Measurements from ENCODE around the gene FAM181A. TPM values are rescaled to one million over a fixed set of nuclear protein-coding genes. Genes with fewer than 3 reads are reported as not detected.

The FAM181A gene
- total and polyA plus RNA-seq, 2 of the 4 experiments (the other 2 are of a cell fraction): not detected

- TF ChIP-seq RFX5 (IDR thresholded peaks at IDR 0.05; ENCODE audit: low read depth, low read length): no peak
- TF ChIP-seq FOS (IDR thresholded peaks at IDR 0.05; ENCODE audit: low read depth, low read length): peak; percentile 87
- TF ChIP-seq CHD1 (IDR thresholded peaks at IDR 0.05; ENCODE audit: low read depth, low read length): no peak
These were observed 32.3 kb downstream of the FAM181A start (continued) for GRCh38 chr14:93959239-93960107.

- Histone ChIP-seq H4K91ac (ENCODE audit: insufficient read depth, low read depth, low read length) (peak overlapping the region; percentile 55; the same call in 1 of the 2 replicates), H3K79me1 (ENCODE audit: low read depth in 1 of 2, low read length in 2 of 2) (no peaks in the 10 kb centered on the region)
- peak; percentile 4 for DNase-seq
- TF ChIP-seq RFX5 (IDR thresholded peaks at IDR 0.05; ENCODE audit: low read depth, low read length) (no peak), FOS (IDR thresholded peaks at IDR 0.05; ENCODE audit: low read depth, low read length) (no peak), CTCF (conservative IDR thresholded peaks at IDR 0.05; ENCODE audit: low read depth, low read length) (no peak), MXI1 (IDR thresholded peaks at IDR 0.05; ENCODE audit: borderline replicate concordance, low read depth, low read length) (no peak), BHLHE40 (IDR thresholded peaks at IDR 0.05; ENCODE audit: low read depth, low read length) (no peak), RAD21 (IDR thresholded peaks at IDR 0.05; ENCODE audit: low read length) (no peak), CEBPB (IDR thresholded peaks at IDR 0.05; ENCODE audit: low read depth, low read length) (no peak), NFE2L2 (IDR thresholded peaks at IDR 0.05; ENCODE audit: low read depth, low read length) (no peak), MAZ (IDR thresholded peaks at IDR 0.05; ENCODE audit: borderline replicate concordance, low read depth, low read length) (no peak), SMC3 (IDR thresholded peaks at IDR 0.05; ENCODE audit: low read depth, low read length) (no peak), MAFK (IDR thresholded peaks at IDR 0.05; ENCODE audit: low read depth, low read length) (no peak), CHD1 (IDR thresholded peaks at IDR 0.05; ENCODE audit: low read depth, low read length) (no peak)
- TF ChIP-seq, protein P1, sequence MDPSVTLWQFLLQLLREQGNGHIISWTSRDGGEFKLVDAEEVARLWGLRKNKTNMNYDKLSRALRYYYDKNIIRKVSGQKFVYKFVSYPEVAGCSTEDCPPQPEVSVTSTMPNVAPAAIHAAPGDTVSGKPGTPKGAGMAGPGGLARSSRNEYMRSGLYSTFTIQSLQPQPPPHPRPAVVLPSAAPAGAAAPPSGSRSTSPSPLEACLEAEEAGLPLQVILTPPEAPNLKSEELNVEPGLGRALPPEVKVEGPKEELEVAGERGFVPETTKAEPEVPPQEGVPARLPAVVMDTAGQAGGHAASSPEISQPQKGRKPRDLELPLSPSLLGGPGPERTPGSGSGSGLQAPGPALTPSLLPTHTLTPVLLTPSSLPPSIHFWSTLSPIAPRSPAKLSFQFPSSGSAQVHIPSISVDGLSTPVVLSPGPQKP (IDR thresholded peaks at IDR 0.05; ENCODE audit: borderline replicate concordance, low read depth, low read length): no peak
These were observed 32.9 kb downstream of the FAM181A start for GRCh38 chr14:93960108-93960475.

More at GRCh38 chr14:93960108-93960475, 32.9 kb downstream of the FAM181A start:
- no peak overlapping the region; the same call in 1 of the 2 replicates for H3K27ac ChIP-seq (ENCODE audit: insufficient read depth, low read length)
- no TSS peak for BruUV-seq (replicated peaks)
- peak overlapping the region; percentile 69 for H2AK5ac ChIP-seq (ENCODE audit: low read depth, low read length)
- peak overlapping the region; percentile 91 for H3K18ac ChIP-seq (ENCODE audit: low read depth, low read length)
- H2BK120ac ChIP-seq (ENCODE audit: low read depth, low read length): peak overlapping the region; percentile 46; the same call in 1 of the 2 replicates
- peaks cover 25% of the 10 kb centered on the region for H3K4me1 ChIP-seq (ENCODE audit: control insufficient read depth, insufficient read depth, low read length)
- peak overlapping the region in 1 of 2 experiments; percentile 12; a peak in 2 of 4 replicates for H4K8ac ChIP-seq (ENCODE audit: low read depth in 2 of 2, low read length in 2 of 2)
- peak overlapping the region; percentile 67 for H2AFZ ChIP-seq (replicated peaks; ENCODE audit: low read length, poor library complexity)
- dilution Hi-C loops (cut with HindIII; ENCODE audit: low sequenced_read_pairs, unreplicated experiment): no loop called here
- intact Hi-C loops (cut with micrococcal nuclease): no loop called here
- H4K20me1 ChIP-seq (ENCODE audit: insufficient read depth, low read length): peaks cover 3% of the 10 kb centered on the region; the same call in 1 of the 2 replicates
- H3K56ac ChIP-seq (ENCODE audit: extremely low read depth, insufficient read depth, low read length): no peak overlapping the region
- ChIA-PET CTCF (no interaction called here), POLR2A (ENCODE audit: unreplicated experiment) (no interaction called here)
- no peak overlapping the region for H3K9ac ChIP-seq (ENCODE audit: low read depth, low read length)
- no peak for ATAC-seq (ENCODE audit: low read depth)
- H3K4me2 ChIP-seq (ENCODE audit: low read depth, low read length): no peak overlapping the region
- H3K36me3 ChIP-seq (ENCODE audit: control insufficient read depth, insufficient read depth, low read length): no peaks in the 10 kb centered on the region
- H3K4ac ChIP-seq (ENCODE audit: low read depth, low read length): peak overlapping the region; percentile 75
- H3K23ac ChIP-seq (ENCODE audit: low read depth, low read length): no peak overlapping the region
- peak overlapping the region; percentile 64; the same call in 1 of the 2 replicates for H2BK20ac ChIP-seq (ENCODE audit: low read depth, low read length)
- no peaks in the 10 kb centered on the region for H3K9me3 ChIP-seq (ENCODE audit: control insufficient read depth, insufficient read depth, low read length)
- in situ Hi-C loops (cut with MboI; ENCODE audit: low sequenced_read_pairs): no loop called here
- H2AK9ac ChIP-seq (replicated peaks; ENCODE audit: low read depth, low read length, poor library complexity): no peak overlapping the region
- H4K5ac ChIP-seq (ENCODE audit: low read depth, low read length): peak overlapping the region; percentile 69; the same call in 1 of the 2 replicates
- H3K14ac ChIP-seq (replicated peaks; ENCODE audit: low read depth, low read length): peak overlapping the region; percentile 23
- no peak overlapping the region for H3K4me3 ChIP-seq (ENCODE audit: insufficient read depth, low read depth, low read length)
- H3K9me1 ChIP-seq (ENCODE audit: insufficient read depth, low read length): peaks cover 24% of the 10 kb centered on the region
- H2BK5ac ChIP-seq (ENCODE audit: low read depth, low read length, poor library complexity, severe bottlenecking): peak overlapping the region; percentile 68
- H2BK15ac ChIP-seq (ENCODE audit: low read depth, low read length): peak overlapping the region; percentile 63; the same call in 2 of the 3 replicates
- no peaks in the 10 kb centered on the region; the same call in 1 of the 2 replicates for H3K27me3 ChIP-seq (ENCODE audit: control insufficient read depth, insufficient read depth, low read length)
